Measurements from ENCODE around the gene ZNF667. TPM values are rescaled to one million over a fixed set of nuclear protein-coding genes. Genes with fewer than 3 reads are reported as not detected.
A peak's percentile ranks its signal among the peaks of the same experiment; 100 is the strongest.

ZNF667 gene
- total RNA-seq, 1 donor: 3.1 TPM

GRCh38 chr19:56477429-56478338 lies 539 bp upstream of the ZNF667 start:
- no peak for TF ChIP-seq CTCF (IDR thresholded peaks at IDR 0.05; ENCODE audit: insufficient read depth, low read length)
- peak; percentile 89 for DNase-seq (ENCODE audit: low read depth)
- peak overlapping the region; percentile 93 for H3K4me3 ChIP-seq (ENCODE audit: low read depth, low read length)

- no peak for DNase-seq (ENCODE audit: low read depth)
- H3K4me3 ChIP-seq (ENCODE audit: low read depth, low read length): peak overlapping the region; percentile 93
- TF ChIP-seq CTCF (IDR thresholded peaks at IDR 0.05; ENCODE audit: insufficient read depth, low read length): no peak
These were observed 1.1 kb downstream of the ZNF667 start for GRCh38 chr19:56476093-56476492.

- no peak overlapping the region for H3K4me3 ChIP-seq (ENCODE audit: low read depth, low read length)
- DNase-seq (ENCODE audit: low read depth): no peak
- no peak for TF ChIP-seq CTCF (IDR thresholded peaks at IDR 0.05; ENCODE audit: insufficient read depth, low read length)
These were observed 2.8 kb downstream of the ZNF667 start for GRCh38 chr19:56474308-56474707.

GRCh38 chr19:56441206-56441792 lies 35.8 kb downstream of the ZNF667 start:
- no peak overlapping the region for H3K4me3 ChIP-seq (ENCODE audit: low read depth, low read length)
- TF ChIP-seq CTCF (IDR thresholded peaks at IDR 0.05; ENCODE audit: insufficient read depth, low read length): no peak
- DNase-seq (ENCODE audit: low read depth): no peak

GRCh38 chr19:56423985-56424353 lies 53.2 kb downstream of the ZNF667 start:
- H3K4me3 ChIP-seq (ENCODE audit: low read depth, low read length): no peak overlapping the region
- TF ChIP-seq CTCF (IDR thresholded peaks at IDR 0.05; ENCODE audit: insufficient read depth, low read length): no peak
- DNase-seq (ENCODE audit: low read depth): no peak

GRCh38 chr19:56423276-56423984 lies 53.7 kb downstream of the ZNF667 start:
- no peak for DNase-seq (ENCODE audit: low read depth)
- no peak for TF ChIP-seq CTCF (IDR thresholded peaks at IDR 0.05; ENCODE audit: insufficient read depth, low read length)
- H3K4me3 ChIP-seq (ENCODE audit: low read depth, low read length): no peak overlapping the region

Measured in fibroblast of the aortic adventitia (primary cell).